ENCODE data around the gene ATP9B. TPM values are rescaled to one million over a fixed set of nuclear protein-coding genes. Genes with fewer than 3 reads are reported as not detected.

ATP9B gene
- total RNA-seq, 1 donor from 2014 or later, result 37.3 TPM

GRCh38 chr18:79064228-79064627 is 5.0 kb upstream of the ATP9B start:
- peaks cover 3% of the 10 kb centered on the region for H3K4me1 Mint-ChIP-seq (ENCODE audit: unreplicated experiment)
- DNase-seq (ENCODE audit: low spot score), result no peak
- H3K4me3 Mint-ChIP-seq (ENCODE audit: unreplicated experiment), result no peak overlapping the region
- H3K27me3 Mint-ChIP-seq (ENCODE audit: unreplicated experiment), result peaks cover 16% of the 10 kb centered on the region
- H3K36me3 Mint-ChIP-seq (ENCODE audit: low read depth, unreplicated experiment), result peaks cover 22% of the 10 kb centered on the region
- TF ChIP-seq, protein P1, sequence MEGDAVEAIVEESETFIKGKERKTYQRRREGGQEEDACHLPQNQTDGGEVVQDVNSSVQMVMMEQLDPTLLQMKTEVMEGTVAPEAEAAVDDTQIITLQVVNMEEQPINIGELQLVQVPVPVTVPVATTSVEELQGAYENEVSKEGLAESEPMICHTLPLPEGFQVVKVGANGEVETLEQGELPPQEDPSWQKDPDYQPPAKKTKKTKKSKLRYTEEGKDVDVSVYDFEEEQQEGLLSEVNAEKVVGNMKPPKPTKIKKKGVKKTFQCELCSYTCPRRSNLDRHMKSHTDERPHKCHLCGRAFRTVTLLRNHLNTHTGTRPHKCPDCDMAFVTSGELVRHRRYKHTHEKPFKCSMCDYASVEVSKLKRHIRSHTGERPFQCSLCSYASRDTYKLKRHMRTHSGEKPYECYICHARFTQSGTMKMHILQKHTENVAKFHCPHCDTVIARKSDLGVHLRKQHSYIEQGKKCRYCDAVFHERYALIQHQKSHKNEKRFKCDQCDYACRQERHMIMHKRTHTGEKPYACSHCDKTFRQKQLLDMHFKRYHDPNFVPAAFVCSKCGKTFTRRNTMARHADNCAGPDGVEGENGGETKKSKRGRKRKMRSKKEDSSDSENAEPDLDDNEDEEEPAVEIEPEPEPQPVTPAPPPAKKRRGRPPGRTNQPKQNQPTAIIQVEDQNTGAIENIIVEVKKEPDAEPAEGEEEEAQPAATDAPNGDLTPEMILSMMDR (IDR thresholded peaks at IDR 0.05; ENCODE audit: unreplicated experiment), result no peak
- H3K9me3 Mint-ChIP-seq (ENCODE audit: unreplicated experiment), result peaks cover 14% of the 10 kb centered on the region
- H3K27ac Mint-ChIP-seq (ENCODE audit: unreplicated experiment), result no peak overlapping the region

DNA sequence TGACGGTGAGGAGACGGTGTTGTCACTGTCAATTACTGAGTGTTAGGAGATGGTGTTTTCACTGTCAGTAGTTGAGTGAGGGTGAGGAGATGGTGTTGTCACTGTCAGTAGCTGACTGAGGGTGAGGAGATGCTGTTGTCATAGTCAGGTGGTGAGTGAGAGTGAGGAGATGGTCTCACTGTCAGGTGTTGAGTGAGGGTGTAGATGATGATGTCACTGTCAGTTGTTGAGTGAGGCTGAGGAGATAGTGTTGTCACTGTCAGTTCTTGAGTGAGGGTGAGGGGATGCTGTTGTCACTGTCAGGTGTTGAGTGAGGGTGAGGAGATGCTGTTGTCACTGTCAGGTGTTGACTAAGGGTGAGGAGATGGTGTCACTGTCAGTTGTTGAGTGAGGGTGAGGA is 3.4 kb upstream of the ATP9B start:
- DNase-seq (ENCODE audit: low spot score), result no peak
- H3K27ac Mint-ChIP-seq (ENCODE audit: unreplicated experiment), result peak overlapping the region; percentile 6
- H3K4me1 Mint-ChIP-seq (ENCODE audit: unreplicated experiment), result peaks cover 10% of the 10 kb centered on the region
- TF ChIP-seq, protein P1 (IDR thresholded peaks at IDR 0.05; ENCODE audit: unreplicated experiment), result no peak
- H3K9me3 Mint-ChIP-seq (ENCODE audit: unreplicated experiment), result peaks cover 14% of the 10 kb centered on the region
- H3K27me3 Mint-ChIP-seq (ENCODE audit: unreplicated experiment), result peaks cover 20% of the 10 kb centered on the region
- peaks cover 22% of the 10 kb centered on the region for H3K36me3 Mint-ChIP-seq (ENCODE audit: low read depth, unreplicated experiment)
- H3K4me3 Mint-ChIP-seq (ENCODE audit: unreplicated experiment), result no peak overlapping the region

- Mint-ChIP-seq H3K36me3 (ENCODE audit: low read depth, unreplicated experiment) (peaks cover 22% of the 10 kb centered on the region), H3K4me1 (ENCODE audit: unreplicated experiment) (peaks cover 14% of the 10 kb centered on the region), H3K27ac (ENCODE audit: unreplicated experiment) (peak overlapping the region; percentile 16), H3K4me3 (ENCODE audit: unreplicated experiment) (peak overlapping the region; percentile 91), H3K27me3 (ENCODE audit: unreplicated experiment) (peaks cover 20% of the 10 kb centered on the region), H3K9me3 (ENCODE audit: unreplicated experiment) (peaks cover 14% of the 10 kb centered on the region)
- TF ChIP-seq, protein P1 (IDR thresholded peaks at IDR 0.05; ENCODE audit: unreplicated experiment), result no peak
- DNase-seq (ENCODE audit: low spot score), result no peak
Observed at GRCh38 chr18:79067611-79068010, 1.6 kb upstream of the ATP9B start.

DNA sequence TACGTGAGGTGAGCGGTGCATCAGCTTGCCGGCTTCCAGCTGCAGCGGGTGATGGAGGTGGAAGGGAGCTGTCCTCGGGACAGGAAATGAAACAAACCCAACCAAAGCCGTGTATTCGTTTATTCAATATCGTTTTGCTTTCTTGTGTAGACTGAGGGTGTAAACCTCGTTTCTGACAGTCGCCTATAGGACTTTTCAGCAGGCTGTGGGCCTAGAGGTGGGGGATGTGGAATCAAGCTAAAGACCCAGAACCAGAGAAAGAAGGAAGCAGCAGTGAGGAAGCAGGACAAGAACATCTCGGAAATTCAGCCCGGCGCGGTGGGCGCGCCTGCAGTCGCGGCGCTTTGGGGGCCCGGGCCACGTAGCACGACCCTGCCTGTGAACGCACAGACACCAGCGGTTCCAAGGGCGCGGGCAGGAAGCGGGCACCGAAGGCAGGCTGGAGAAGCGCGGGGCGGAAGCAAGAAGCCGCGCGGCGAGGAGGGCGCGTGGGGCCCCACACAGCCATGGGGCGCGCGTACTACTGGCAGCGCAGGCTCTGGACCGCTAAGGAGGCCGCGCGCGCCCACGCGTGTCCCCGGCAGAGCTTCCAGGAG is 755 bp upstream of the ATP9B start:
- Mint-ChIP-seq H3K4me3 (ENCODE audit: unreplicated experiment) (peak overlapping the region; percentile 91), H3K27ac (ENCODE audit: unreplicated experiment) (peak overlapping the region; percentile 90), H3K36me3 (ENCODE audit: low read depth, unreplicated experiment) (peaks cover 28% of the 10 kb centered on the region), H3K27me3 (ENCODE audit: unreplicated experiment) (peaks cover 20% of the 10 kb centered on the region), H3K9me3 (ENCODE audit: unreplicated experiment) (peaks cover 14% of the 10 kb centered on the region), H3K4me1 (ENCODE audit: unreplicated experiment) (peaks cover 14% of the 10 kb centered on the region)
- DNase-seq (ENCODE audit: low spot score), result no peak
- TF ChIP-seq, protein P1 (IDR thresholded peaks at IDR 0.05; ENCODE audit: unreplicated experiment), result no peak

DNA sequence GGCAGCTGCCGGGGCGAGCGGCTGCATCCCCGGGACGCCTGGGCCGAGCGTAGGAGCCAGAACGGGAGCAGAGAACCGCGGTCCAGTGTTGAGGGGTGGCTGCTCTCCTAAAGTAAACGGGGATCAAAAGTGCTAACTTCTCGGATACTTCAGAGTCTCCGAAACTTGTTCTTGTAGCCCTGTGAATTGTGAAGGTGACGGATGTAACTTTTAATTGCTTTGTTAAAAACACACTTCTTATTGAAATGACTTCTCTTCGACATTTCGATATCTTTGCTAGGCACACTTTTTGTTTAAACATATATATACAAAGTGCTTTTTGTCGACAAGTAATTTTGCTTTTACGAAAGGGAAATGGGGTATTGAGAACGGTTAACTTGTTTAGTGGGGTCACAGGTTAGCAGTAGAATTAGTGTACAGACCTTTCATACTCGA is 540 bp downstream of the ATP9B start:
- H3K27me3 Mint-ChIP-seq (ENCODE audit: unreplicated experiment), result peaks cover 22% of the 10 kb centered on the region
- H3K9me3 Mint-ChIP-seq (ENCODE audit: unreplicated experiment), result peaks cover 19% of the 10 kb centered on the region
- DNase-seq (ENCODE audit: low spot score), result no peak
- peak overlapping the region; percentile 93 for H3K27ac Mint-ChIP-seq (ENCODE audit: unreplicated experiment)
- H3K4me1 Mint-ChIP-seq (ENCODE audit: unreplicated experiment), result peaks cover 14% of the 10 kb centered on the region
- peak overlapping the region; percentile 95 for H3K4me3 Mint-ChIP-seq (ENCODE audit: unreplicated experiment)
- peaks cover 38% of the 10 kb centered on the region for H3K36me3 Mint-ChIP-seq (ENCODE audit: low read depth, unreplicated experiment)
- TF ChIP-seq, protein P1 (IDR thresholded peaks at IDR 0.05; ENCODE audit: unreplicated experiment), result no peak

Measured in endothelial cell (in vitro differentiated cells).